Thyroid gland (tissue), 4 donors: Measurements from ENCODE around the gene LRRC41. TPM values are rescaled to one million over a fixed set of nuclear protein-coding genes. Genes with fewer than 3 reads are reported as not detected.

Source experiments
- DNase-seq, 2 donors: peaks; one replicate each; pipeline ENCODE4 v3.0.0-alpha.2; 2019
- H3K27ac ChIP-seq, 3 donors: fragments of 200-600 bp; sonication (generic); 1 replicate in 2 of 3; 2 replicates in 1 of 3; pipeline ENCODE4 v1.5.1; 2016 to 2019; ENCODE audit warnings: mild to moderate bottlenecking in 1 of 3, moderate library complexity in 1 of 3
- H3K27me3 ChIP-seq: fragments of 200-600 bp; sonication (generic); one replicate; pipeline ENCODE4 v1.5.1; 2019
- H3K36me3 ChIP-seq, 2 donors: fragments of 200-600 bp; sonication (generic); one replicate each; pipeline ENCODE4 v1.5.1; 2016 to 2019
- H3K4me1 ChIP-seq, 2 donors: fragments of 200-600 bp; sonication (generic); one replicate each; pipeline ENCODE4 v1.5.1; 2017 to 2019
- H3K4me3 ChIP-seq, 3 donors: fragments of 200-600 bp; sonication (generic); replicated peaks in 1 of 3; 1 replicate in 2 of 3; 2 replicates in 1 of 3; pipeline ENCODE4 v1.5.1; 2016; ENCODE audit warnings: mild to moderate bottlenecking in 1 of 3
- H3K9me3 ChIP-seq: fragments of 200-600 bp; sonication (generic); one replicate; pipeline ENCODE4 v1.5.1; 2017
- CTCF ChIP-seq, 6 experiments: fragments of 200-600 bp in 3 of 6; fragments of 450-650 bp in 3 of 6; sonication (generic) in 3 of 6; IDR thresholded peaks; one replicate each; pipeline ENCODE4 v1.5.1; 2016 to 2019; ENCODE audit warnings: antibody characterized with exemption in 6 of 6, mild to moderate bottlenecking in 2 of 6, inconsistent platforms in 1 of 6, moderate library complexity in 1 of 6
- POLR2A ChIP-seq, 2 donors: fragments of 450-650 bp; IDR thresholded peaks; one replicate each; pipeline ENCODE4 v1.6.1; 2017; ENCODE audit warnings: antibody characterized with exemption in 2 of 2, mild to moderate bottlenecking in 2 of 2, moderate library complexity in 1 of 2
- WGBS, 2 donors: methylation state at CpG; one replicate each; pipeline ENCODE4 v1.1.5; 2017; 5-methylcytosine and 5-hydroxymethylcytosine counted together
- intact Hi-C: fragments of 100-400 bp; cut with DNase I; formaldehyde crosslinking; loops from one replicate; pipeline ENCODE4 v1.15.1; 2023
- total RNA-seq, 4 donors: library from RNA; depleted of rRNA; stranded (reverse); fragments of >200 nt; gene quantifications; one replicate each; pipeline ENCODE4 v1.2.3, GENCODE V29; 2016

LRRC41 gene
- total RNA-seq, 4 donors from 2014 or later, result 73.5 to 111 (median 99.4) TPM

DNA sequence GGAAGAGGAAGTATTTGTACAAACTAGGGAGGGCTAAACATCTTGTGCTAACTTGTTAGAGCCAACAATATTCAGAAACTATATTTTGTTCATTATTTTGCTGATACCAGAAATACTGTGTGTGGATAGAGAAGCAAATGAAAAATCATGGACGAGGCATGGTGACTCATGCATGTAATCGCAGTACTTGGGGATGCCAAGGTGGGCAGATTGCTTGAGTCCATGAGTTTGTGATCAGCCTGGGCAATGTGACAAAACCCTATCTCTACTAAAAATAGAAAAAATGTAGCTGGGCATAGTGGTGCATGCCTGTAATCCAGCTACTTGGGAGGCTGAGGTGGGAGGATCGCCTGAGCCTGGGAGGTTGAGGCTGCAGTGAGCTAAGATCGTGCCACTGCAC is 13.4 kb downstream of the LRRC41 start:
- no peak overlapping the region for H3K4me3 ChIP-seq

GRCh38 chr1:46289134-46289494 is 14.3 kb downstream of the LRRC41 start:
- Histone ChIP-seq H3K36me3 (peaks cover 14 to 24% of the 10 kb centered on the region in 2 donors), H3K4me1 (no peaks in the 10 kb centered on the region), H3K4me3 (no peak overlapping the region), H3K9me3 (no peaks in the 10 kb centered on the region), H3K27me3 (no peaks in the 10 kb centered on the region), H3K27ac (no peak overlapping the region)
- TF ChIP-seq POLR2A (IDR thresholded peaks at IDR 0.05) (no peak), CTCF (IDR thresholded peaks at IDR 0.05) (no peak)
- intact Hi-C loops, result no loop called here
- whole genome bisulfite sequencing, 2 donors, result 96 to 100% methylated on average over 5 of the region's 5 CpGs
- DNase-seq, result no peak

More for the DNA sequence above, 13.4 kb downstream of the LRRC41 start:
- 95% methylated on average over 4 of the region's 4 CpGs for WGBS, 2 donors
- no peak overlapping the region for H3K27ac ChIP-seq
- H3K9me3 ChIP-seq, result no peaks in the 10 kb centered on the region
- no peaks in the 10 kb centered on the region for H3K27me3 ChIP-seq
- H3K36me3 ChIP-seq, result peaks cover 18 to 28% of the 10 kb centered on the region in 2 donors
- TF ChIP-seq POLR2A (IDR thresholded peaks at IDR 0.05) (no peak), CTCF (IDR thresholded peaks at IDR 0.05) (no peak)
- H3K4me1 ChIP-seq, result no peaks in the 10 kb centered on the region
- no peak for DNase-seq
- intact Hi-C loops, result no loop called here

GRCh38 chr1:46288485-46289133 is 14.8 kb downstream of the LRRC41 start:
- Histone ChIP-seq H3K4me1 (no peaks in the 10 kb centered on the region), H3K9me3 (no peaks in the 10 kb centered on the region), H3K27me3 (no peaks in the 10 kb centered on the region), H3K27ac (no peak overlapping the region), H3K4me3 (no peak overlapping the region), H3K36me3 (peaks cover 15 to 19% of the 10 kb centered on the region in 2 donors)
- DNase-seq, result no peak
- intact Hi-C loops, result no loop called here
- 75% methylated on average over 1 of the region's 1 CpG for WGBS, 2 donors
- TF ChIP-seq CTCF (IDR thresholded peaks at IDR 0.05) (no peak), POLR2A (IDR thresholded peaks at IDR 0.05) (no peak)

DNA sequence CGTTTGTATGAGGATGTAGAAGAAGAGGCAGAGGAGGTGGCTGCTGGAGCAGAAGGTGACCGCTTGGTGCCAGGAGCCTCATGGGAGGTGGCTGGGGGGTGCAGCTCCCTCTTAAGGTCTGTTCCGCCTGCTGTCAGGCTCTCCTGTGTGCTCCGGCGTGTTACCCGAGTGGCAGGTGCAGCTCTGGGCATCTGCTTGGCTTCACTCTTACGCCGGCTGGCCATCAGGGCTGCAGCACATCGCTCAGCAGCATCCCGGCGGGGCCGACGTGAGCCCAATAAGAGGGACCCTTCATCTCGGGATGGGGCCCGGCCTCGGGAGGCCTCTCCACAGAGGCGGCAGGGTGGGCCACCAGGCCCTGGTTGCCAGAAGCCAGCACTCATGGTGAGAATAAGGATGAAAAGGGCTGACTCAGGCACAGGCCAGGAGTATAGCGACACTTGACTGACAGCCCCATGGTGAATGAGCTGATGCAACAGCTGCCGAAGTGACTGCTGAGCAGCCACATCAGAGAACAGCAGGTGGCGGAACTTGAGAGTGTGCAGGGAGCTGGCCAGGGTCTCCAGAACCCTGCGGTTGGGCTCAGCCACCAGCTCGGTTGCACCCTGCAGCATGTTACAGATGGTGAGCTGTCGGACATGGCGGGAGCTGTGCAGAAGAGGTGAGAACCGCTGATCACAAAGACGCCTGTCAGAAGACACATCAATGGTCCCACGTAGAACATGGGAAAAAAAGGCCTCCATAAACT is 17.5 kb downstream of the LRRC41 start:
- Histone ChIP-seq H3K4me1 (no peaks in the 10 kb centered on the region), H3K4me3 (no peak overlapping the region), H3K9me3 (no peaks in the 10 kb centered on the region), H3K27ac (no peak overlapping the region), H3K27me3 (no peaks in the 10 kb centered on the region), H3K36me3 (peaks cover 17 to 21% of the 10 kb centered on the region in 2 donors)
- DNase-seq, result no peak
- WGBS, 2 donors, result 89 to 91% methylated on average over 24 to 26 of the region's 27 CpGs
- TF ChIP-seq POLR2A (IDR thresholded peaks at IDR 0.05) (no peak), CTCF (IDR thresholded peaks at IDR 0.05) (no peak)
- intact Hi-C loops, result no loop called here
